ENCODE results near the gene TOGARAM1. TPM values are rescaled to one million over a fixed set of nuclear protein-coding genes. Genes with fewer than 3 reads are reported as not detected.
A peak's percentile ranks its signal among the peaks of the same experiment; 100 is the strongest.

Gene TOGARAM1
- total RNA-seq, 1 donor from 2014 or later, result 12.6 TPM

GRCh38 chr14:45003924-45004323 is 41.9 kb downstream of the TOGARAM1 start:
- Histone ChIP-seq H3K4me1 (no peaks in the 10 kb centered on the region), H3K27me3 (no peaks in the 10 kb centered on the region), H3K9me3 (no peaks in the 10 kb centered on the region), H3K27ac (no peak overlapping the region), H3K4me3 (no peak overlapping the region), H3K36me3 (peaks cover 38% of the 10 kb centered on the region)
- TF ChIP-seq CTCF (IDR thresholded peaks at IDR 0.05), result no peak
- ATAC-seq (no peak), DNase-seq (no peak)
- intact Hi-C loops (cut with DNase I), result no loop called here

GRCh38 chr14:45015133-45015532 is 53.1 kb downstream of the TOGARAM1 start:
- no peak for TF ChIP-seq CTCF (IDR thresholded peaks at IDR 0.05)
- intact Hi-C loops (cut with DNase I), result no loop called here
- Histone ChIP-seq H3K4me3 (no peak overlapping the region), H3K27ac (no peak overlapping the region), H3K9me3 (no peaks in the 10 kb centered on the region), H3K36me3 (peaks cover 13% of the 10 kb centered on the region), H3K4me1 (no peaks in the 10 kb centered on the region), H3K27me3 (no peaks in the 10 kb centered on the region)
- DNase-seq (no peak), ATAC-seq (no peak)

GRCh38 chr14:45028107-45028626 is 66.2 kb downstream of the TOGARAM1 start:
- Histone ChIP-seq H3K4me3 (no peak overlapping the region), H3K27me3 (no peaks in the 10 kb centered on the region), H3K36me3 (peaks cover 59% of the 10 kb centered on the region), H3K9me3 (no peaks in the 10 kb centered on the region), H3K27ac (no peak overlapping the region), H3K4me1 (no peaks in the 10 kb centered on the region)
- DNase-seq, result no peak
- no peak for TF ChIP-seq CTCF (IDR thresholded peaks at IDR 0.05)
- intact Hi-C loops (cut with DNase I), result no loop called here
- no peak for ATAC-seq

- H3K27me3 ChIP-seq, result no peaks in the 10 kb centered on the region
- intact Hi-C loops (cut with DNase I), result no loop called here
- no peak for TF ChIP-seq CTCF (IDR thresholded peaks at IDR 0.05)
- no peak overlapping the region for H3K4me3 ChIP-seq
- no peak overlapping the region for H3K27ac ChIP-seq
- no peaks in the 10 kb centered on the region for H3K9me3 ChIP-seq
- H3K4me1 ChIP-seq, result no peaks in the 10 kb centered on the region
- DNase-seq, result no peak
- peaks cover 50% of the 10 kb centered on the region for H3K36me3 ChIP-seq
- no peak for ATAC-seq
These were observed 72.7 kb downstream of the TOGARAM1 start for GRCh38 chr14:45034730-45035129.

- ATAC-seq (no peak), DNase-seq (no peak)
- H3K4me3 ChIP-seq, result no peak overlapping the region
- no peaks in the 10 kb centered on the region for H3K27me3 ChIP-seq
- no peak for TF ChIP-seq CTCF (IDR thresholded peaks at IDR 0.05)
- H3K27ac ChIP-seq, result no peak overlapping the region
- H3K4me1 ChIP-seq, result no peaks in the 10 kb centered on the region
- no peaks in the 10 kb centered on the region for H3K9me3 ChIP-seq
- H3K36me3 ChIP-seq, result peaks cover 22% of the 10 kb centered on the region
- intact Hi-C loops (cut with DNase I), result no loop called here
These were observed 76.3 kb downstream of the TOGARAM1 start for GRCh38 chr14:45038256-45038655.

GRCh38 chr14:45038865-45039264 is 76.9 kb downstream of the TOGARAM1 start:
- no peaks in the 10 kb centered on the region for H3K27me3 ChIP-seq
- TF ChIP-seq CTCF (IDR thresholded peaks at IDR 0.05), result no peak
- peak; percentile 30 for ATAC-seq
- no peak overlapping the region for H3K27ac ChIP-seq
- no peaks in the 10 kb centered on the region for H3K4me1 ChIP-seq
- no peak overlapping the region for H3K4me3 ChIP-seq
- DNase-seq, result no peak
- H3K36me3 ChIP-seq, result peaks cover 27% of the 10 kb centered on the region
- intact Hi-C loops (cut with DNase I), result no loop called here
- no peaks in the 10 kb centered on the region for H3K9me3 ChIP-seq

Data from upper lobe of right lung (tissue), 1 donor.